Raji (cell line): ENCODE measurements around the gene EMD.

ENCODE experiments used
- POLR2A ChIP-seq: IDR thresholded peaks from 2 replicates; pipeline ENCODE4 v1.6.1; 2011; ENCODE audit warnings: low read depth, low read length, control low read depth; ENCODE audit not compliant: insufficient read depth

EMD gene

DNA sequence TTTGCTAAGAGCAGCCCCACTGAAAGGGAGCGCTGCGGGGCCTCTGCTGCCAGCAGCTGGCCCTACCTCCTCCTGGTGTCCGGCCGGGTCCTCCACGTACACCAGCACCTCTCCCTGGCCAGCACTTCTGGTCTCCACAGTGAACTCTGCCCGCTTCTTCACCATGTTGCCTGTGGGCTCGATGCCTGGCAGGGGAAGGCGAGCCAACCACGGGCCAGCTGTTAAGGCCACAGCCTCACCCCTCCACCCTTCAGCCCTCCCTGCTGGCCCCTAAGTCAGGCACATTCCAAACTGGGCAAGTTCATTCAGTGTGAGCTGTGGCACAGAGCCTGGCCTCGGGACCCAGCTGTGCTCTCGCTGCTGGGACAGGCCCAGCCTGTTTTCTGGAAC lies 12.4 kb upstream of the EMD start:
- no peak for TF ChIP-seq POLR2A

DNA sequence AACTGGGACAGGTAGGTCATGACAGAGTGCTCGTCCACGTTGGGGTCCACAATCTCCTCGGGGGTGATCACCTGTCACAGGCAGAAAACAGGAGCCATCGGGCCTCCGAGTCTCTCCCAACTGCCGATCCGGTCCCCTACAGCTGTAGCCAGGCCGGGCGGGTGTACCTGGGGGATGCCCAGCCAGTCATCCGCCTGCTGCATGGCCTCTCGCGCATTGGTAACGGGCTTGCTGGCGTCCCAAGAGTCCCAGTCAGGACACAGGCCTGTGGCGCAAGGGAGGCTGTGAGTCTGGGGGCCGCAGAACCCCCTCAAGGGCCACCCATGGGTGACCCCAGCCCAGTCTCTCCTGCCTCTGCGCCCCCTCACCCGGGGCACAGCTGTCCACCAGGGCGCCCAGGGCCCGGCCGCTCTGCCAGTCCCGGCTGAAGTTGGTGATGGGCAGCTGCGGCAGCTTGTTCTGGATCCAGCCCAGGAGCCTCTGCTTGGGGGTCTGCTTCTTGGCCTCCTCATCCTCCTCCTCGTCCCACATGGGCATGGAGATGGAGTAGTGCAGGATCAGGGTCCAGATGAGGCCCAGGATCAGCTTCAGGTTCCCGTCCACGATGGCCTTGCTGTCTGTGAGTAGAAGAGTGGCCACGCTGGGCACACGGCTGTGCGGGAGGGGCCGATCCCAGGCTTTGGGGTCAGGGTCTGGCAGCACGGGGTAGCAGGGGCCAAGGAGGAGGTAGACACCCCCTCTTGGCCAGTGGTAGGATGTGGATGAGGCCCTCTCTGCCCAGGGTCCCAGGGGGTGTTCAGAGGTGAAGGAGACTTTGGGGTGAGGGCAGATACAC lies 11.4 kb upstream of the EMD start:
- no peak for TF ChIP-seq POLR2A

DNA sequence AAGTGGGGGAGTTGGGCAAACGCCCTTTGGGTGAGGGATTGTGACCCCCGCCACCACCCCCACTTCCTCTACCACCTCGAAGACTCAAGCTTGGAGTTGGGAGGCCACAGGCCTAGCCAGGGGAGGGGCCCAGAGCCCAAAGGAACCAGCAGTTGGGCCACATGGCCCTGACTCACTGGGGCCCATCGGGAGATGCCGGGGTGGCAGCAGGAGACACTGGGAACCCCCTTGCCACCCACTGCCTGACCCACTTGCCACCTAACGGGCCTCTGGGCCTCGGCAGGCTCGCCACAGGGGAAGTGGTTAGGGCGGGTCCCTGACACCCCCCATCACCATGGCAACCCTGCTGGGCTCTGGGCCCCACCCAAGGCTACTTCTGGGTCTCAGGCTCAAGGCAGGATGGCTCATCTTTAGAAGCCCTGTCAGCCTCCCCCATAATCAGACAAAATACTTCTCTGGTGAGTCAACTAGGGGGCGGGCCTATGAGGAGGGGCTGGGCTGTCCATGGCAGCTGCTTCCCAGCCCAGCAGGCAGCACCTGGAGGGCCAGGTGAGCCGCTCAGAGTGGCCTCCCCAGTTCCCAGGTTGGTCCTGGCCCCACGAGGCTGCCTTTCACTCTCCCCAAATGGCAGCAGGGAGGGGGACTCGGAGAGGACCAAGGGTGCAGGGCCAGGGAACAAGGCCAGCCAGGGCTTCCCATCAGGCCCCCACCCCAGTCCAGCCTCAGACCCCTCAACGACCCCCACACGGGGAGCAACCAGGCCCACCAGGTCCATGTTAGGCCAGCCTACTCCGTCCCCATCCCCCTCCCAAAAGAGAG lies 10.3 kb upstream of the EMD start:
- TF ChIP-seq POLR2A: 0 out of 2 replicates have a peak, but pooled peaks have one; percentile 18

DNA sequence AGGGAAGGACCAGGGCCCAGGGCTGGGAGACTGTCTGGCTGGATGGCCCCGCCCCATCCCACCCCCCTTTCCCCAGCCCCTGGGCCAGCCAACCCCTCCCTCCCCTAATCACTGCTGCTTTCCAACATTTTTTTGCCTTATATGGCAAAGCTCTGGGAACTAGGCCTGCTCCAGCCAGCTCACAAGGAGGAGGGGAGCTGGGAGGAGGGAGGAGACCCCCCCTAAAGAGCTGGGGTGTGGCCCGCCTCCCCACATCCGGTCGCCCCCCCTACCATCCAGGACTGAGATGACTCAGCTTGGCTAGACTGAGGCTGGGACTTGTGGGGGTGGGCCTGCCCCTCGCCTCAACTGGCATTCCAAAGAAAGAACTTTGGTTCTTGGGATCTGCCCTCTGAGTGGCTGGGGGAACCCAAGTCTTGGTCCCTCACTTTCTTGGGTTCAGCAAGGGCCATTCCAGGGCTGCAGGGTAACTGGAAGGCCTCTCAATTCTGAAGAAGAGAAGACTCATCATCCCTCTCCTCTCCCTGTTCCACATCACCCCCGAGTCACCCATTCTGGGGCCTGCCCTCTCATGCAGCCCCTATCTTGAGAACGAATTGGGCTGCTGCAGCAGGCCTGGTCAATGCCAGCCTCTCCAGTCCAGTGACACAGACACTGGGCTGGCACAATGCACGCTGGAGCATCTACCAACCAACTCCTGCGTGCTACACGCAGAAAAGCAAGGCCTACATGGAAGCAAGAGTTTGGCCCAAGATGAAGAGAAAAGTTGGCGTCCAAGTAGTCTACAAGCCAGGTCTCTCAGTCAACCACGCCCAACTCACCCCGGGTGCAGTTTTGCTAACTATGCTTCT lies 9.4 kb upstream of the EMD start:
- peak; percentile 43 for TF ChIP-seq POLR2A

DNA sequence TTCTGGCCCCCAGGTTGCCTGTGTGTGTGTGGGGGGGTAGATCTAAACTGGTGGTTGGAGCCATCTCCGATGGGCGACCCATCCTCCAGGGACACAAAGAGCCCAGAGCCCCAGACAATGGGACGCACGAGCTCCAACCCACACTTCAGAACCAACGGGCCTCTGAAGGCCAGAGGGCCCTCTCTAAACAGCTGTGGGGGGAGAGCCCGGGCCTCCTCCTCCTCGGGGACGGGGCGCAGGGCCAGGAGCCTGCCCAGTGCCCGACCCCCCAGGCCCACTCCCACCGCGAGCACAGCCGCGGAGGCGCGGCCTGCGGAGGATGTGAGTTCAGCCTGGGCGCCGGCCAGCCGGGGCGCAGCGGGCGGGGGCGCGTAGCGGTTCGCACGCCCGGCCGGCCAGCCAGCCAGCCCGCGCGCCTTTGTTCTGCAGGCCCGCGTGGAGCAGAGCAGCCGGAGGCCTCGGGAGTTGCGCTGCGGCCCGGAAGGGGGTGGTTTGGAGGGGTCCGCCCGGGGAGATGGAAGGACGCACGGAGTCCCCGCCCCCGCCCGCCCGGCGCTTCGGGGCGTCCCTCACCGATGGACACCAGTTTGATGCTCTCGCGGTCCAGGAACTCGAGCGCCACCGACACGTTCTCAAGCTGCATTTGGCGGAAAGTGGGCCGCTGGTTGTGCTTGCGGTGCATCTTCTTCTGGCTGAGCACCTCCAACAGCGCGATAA lies 8.6 kb upstream of the EMD start:
- TF ChIP-seq POLR2A: no peak

DNA sequence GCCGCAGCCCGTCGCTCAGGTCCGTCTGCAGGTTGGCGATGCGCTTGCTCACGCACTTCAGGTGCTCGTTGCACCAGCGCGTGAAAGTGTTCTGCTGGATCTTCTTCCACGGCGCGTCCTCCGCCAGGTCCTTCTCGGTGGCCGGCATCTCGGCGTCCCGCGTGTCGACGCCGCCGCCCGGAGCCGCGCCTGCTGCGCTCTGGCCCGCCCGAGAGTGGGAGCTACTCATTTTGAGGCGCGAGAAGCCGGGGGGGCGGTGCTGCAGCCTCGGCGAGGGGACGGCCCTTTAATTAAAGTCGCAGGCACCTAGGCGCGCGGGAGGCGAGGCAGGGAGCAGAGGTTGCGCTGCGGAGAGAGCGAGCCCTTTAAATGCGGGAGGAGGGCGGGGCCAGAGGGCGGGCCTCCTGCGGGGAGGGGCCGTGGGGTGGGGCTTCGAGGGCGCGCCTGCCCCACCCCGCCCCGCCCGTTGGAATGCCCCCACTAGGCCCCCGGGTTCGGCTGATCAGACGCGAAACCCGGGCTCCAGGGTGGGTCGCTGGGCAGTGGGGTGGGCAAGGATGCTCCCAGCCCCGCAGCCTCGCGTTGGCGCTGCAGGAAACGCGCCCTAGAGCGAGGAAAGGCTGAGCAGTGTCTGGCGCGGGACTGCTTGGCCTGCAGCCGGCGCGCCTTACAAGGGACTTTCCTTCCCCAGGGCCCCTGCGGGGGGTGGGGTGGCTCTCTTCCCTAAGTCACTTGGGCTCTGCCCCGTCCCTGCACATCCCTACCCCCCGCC lies 7.9 kb upstream of the EMD start:
- TF ChIP-seq POLR2A: peak; percentile 98

DNA sequence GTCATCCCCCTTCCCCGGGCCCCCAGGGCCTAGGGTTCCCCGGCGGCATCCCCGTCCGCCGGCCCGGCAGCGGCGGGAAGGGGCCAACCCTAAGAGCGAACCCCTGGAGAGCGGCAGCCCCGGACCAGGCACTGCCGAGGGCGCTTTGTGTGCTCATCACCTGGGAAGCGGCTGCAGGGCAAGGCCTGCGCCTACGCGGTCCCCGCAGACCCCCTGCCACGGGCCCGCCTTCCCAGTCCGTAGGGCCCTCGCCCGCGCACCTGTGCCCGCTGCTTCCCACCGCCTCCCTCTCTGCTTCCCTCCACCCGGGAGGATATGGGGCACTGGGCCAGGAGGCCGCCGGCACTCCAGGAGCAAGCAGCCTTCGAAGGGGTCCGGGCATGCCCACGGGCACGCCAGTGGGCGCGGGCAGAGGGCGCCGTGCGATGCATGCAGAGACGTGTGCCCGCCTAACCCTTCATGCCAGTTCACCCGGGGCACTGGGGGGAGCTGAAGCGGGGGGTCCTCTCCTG lies 7.2 kb upstream of the EMD start:
- no peak for TF ChIP-seq POLR2A

DNA sequence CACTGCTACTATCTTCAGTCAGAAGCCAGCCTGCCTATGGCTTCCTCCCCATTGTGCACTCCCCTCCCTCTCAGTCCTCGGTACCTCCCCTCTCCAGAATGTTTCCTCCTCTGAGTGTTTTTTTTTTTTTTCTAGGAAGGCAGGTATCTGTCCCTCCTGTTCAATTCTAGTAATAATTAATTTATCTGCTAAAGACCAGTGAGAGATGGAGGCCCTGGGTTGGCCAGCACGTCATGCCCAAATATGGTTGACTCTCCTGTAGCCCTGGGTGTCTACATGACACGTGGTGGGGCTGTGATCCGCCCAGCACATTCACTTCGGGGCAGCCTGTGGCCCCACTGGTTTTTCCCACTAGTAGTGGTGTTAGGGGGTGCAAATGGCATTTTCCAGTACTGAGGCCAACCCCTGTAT lies 6.5 kb upstream of the EMD start:
- no peak for TF ChIP-seq POLR2A

DNA sequence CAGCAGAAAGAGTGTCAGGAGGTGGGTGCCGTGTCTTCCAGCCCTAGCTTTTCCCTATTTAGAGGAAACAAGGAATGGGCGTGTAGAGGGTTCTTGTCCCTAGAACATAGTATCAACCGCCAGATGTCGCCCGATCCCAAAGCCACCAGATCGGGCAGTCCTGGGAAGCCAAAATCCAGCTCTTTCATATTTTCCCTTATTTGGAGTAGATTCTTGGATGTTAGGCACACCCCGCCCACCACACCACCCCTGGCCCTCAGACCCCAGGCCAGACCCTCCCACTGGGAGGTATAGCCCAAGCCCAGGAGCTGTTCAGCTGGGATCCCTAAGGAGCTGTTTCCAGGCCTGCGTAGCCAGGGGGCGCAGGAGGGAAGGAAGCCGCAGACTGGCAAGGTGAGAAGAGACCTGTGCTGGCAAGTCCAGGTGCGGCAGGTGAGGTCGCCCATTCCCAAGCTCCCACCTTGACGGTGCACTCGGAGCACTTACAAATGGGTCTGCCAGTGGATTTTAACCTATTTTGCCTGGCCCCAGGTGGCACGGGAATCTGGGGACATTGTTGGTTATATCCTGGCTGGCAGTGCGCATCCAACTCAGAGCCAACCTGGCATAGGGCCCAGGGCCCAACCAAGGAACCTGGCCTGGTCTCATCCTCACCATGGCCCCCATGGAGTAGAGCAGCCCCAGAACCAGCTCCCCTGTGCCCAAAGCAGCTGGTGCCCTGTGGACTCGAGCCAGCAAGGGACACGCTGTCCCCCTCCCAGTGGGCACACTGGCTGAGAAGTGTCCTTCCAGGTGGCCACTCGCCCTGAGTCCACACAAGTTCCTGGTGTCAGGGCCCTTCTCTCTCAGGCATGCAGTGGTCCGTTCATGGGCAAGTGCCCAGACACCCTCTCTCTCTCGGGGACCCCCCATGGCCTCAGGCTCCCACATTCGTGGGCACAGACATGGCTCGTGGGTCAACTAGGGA lies 5.5 kb upstream of the EMD start:
- TF ChIP-seq POLR2A: no peak

DNA sequence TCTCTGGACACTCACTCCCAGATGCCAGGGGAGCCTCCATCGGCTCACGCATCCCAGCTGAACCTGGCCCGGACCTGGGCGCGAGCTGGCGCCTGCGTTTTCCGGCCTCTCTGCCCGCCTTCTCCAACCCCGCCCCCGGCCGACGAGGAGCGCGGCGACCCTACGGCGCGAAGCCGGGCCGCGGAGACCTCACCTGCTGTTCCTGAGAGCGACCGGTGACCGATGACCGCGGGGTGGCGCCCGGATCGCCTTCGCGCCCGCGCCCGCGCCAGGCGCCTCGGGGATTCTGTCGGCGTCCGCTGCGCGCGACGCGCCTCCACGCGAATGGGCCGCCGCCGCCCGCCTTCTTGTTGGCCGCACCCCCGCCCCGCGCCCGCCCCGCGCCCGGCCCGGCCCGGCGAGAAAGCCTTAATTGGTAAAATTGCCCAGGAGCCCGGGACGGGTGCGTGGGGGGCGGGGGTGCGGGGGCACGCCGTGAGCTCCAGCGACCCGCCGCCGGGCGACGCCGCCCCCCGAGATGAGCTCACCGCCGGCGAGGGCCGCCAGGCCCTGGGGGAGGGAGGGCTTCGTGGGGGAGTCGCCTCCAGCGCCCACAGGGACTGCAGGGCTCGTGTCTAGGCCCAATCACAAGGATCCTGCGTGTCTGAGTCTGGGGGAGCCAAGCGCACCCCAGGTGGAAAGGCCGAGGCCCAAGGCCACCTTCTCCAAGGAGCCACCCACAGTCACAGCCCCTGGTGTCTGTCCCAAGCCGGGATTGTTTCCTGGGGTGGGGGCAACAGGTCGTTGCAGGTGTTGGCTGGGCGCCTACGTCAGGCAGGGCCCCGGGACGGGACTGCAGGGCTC lies 4.6 kb upstream of the EMD start, which contains the start of gene FLNA:
TSS of gene FLNA (minus strand) at position 322 of the 843 bp plus-strand sequence. CDS start 3,389 bp downstream, outside the sequence.
- no peak for TF ChIP-seq POLR2A

DNA sequence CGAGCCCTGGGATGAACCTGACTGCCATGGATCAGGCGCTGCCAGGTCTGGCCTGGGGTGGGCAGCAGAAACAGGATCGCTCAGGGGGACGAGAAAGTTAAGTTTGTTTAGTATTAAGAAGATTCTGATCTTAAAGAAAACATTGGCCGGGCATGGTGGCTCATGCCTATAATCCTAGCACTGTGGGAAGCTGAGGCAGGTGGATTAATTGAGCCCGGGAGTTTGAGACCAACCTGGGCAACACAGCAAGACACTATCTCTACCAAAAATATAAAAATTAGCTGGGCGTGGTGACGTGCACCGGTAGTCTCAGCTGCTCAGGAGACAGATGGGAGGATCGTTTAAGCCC lies 4.0 kb upstream of the EMD start:
- no peak for TF ChIP-seq POLR2A

DNA sequence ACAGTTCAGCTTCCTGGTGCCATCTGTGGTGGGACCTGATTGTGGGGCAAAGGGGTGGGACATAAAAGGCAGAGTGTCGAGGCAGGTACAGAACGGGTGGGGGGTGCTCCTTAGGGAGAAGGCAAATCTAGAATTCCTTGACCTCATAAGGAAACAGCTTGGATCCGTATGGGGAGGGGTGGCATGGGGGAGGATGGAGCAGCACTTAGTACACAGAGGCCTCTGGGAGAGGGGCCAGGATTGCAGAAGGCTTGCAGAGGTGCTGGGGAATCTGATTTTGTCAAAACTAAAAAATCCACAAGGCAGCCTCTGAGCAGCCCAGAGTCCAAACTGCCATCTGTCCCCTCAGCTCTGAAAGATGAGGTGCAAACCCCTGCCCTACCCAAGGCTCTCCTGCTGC lies 2.3 kb upstream of the EMD start:
- no peak for TF ChIP-seq POLR2A
